GM23338 (cell line): ENCODE data around the gene PROCR. TPM values are rescaled to one million over a fixed set of nuclear protein-coding genes. Genes with fewer than 3 reads are reported as not detected.

ENCODE experiments used
- ATAC-seq: fragments of 200-7000 bp; cut with Tn5 transposase; 3 replicates; pipeline ENCODE4 v1.9.1; 2020
- DNase-seq: peaks from one replicate; pipeline ENCODE4 v3.0.0-alpha.2; 2015; ENCODE audit warnings: low spot score
- H2AFZ ChIP-seq: fragments of 200-600 bp; sonication (generic); 2 replicates; pipeline ENCODE4 v1.8.0; 2016; ENCODE audit warnings: antibody characterized with exemption, mild to moderate bottlenecking, moderate library complexity
- H3F3A ChIP-seq: fragments of 200-600 bp; sonication (generic); replicated peaks from 2 replicates; pipeline ENCODE4 v1.8.0; 2017; ENCODE audit warnings: antibody characterized with exemption, mixed run types, low read depth
- H3K27ac ChIP-seq: fragments of 200-600 bp; sonication (generic); 2 replicates; pipeline ENCODE4 v1.6.1; 2016; ENCODE audit warnings: low read depth
- H3K27me3 ChIP-seq: fragments of 200-600 bp; sonication (generic); 2 replicates; pipeline ENCODE4 v1.8.0; 2016; ENCODE audit warnings: mild to moderate bottlenecking, mixed run types, moderate library complexity; ENCODE audit not compliant: insufficient read depth
- H3K36me3 ChIP-seq: fragments of 200-600 bp; sonication (generic); 2 replicates; pipeline ENCODE4 v1.8.0; 2016; ENCODE audit warnings: mild to moderate bottlenecking; ENCODE audit not compliant: insufficient read depth
- H3K4me1 ChIP-seq: fragments of 200-600 bp; sonication (generic); 2 replicates; pipeline ENCODE4 v1.8.0; 2016; ENCODE audit warnings: mild to moderate bottlenecking, moderate library complexity; ENCODE audit not compliant: insufficient read depth
- H3K4me2 ChIP-seq: fragments of 200-600 bp; sonication (generic); 2 replicates; pipeline ENCODE4 v1.7.1; 2017; ENCODE audit warnings: mixed run types
- H3K4me3 ChIP-seq: fragments of 200-600 bp; sonication (generic); 2 replicates; pipeline ENCODE4 v1.6.1; 2016; ENCODE audit warnings: mixed run types
- H3K79me2 ChIP-seq: fragments of 200-600 bp; sonication (generic); replicated peaks from 2 replicates; pipeline ENCODE4 v1.8.0; 2017; ENCODE audit warnings: mild to moderate bottlenecking; ENCODE audit not compliant: insufficient read depth
- H3K9me2 ChIP-seq: fragments of 200-600 bp; sonication (generic); 2 replicates; pipeline ENCODE4 v1.8.0; 2017; ENCODE audit not compliant: insufficient read depth
- H4K20me1 ChIP-seq: fragments of 200-600 bp; sonication (generic); replicated peaks from 2 replicates; pipeline ENCODE4 v1.8.0; 2017; ENCODE audit warnings: mild to moderate bottlenecking; ENCODE audit not compliant: insufficient read depth
- H3K27ac Mint-ChIP-seq: 2 replicates; pipeline ENCODE4 v1.8.0; 2020; ENCODE audit warnings: inconsistent platforms, mild to moderate bottlenecking, moderate library complexity, mixed read lengths
- H3K27me3 Mint-ChIP-seq: 3 replicates; pipeline ENCODE4 v1.8.0; 2022; ENCODE audit warnings: low read depth, mild to moderate bottlenecking, moderate library complexity, mixed read lengths, inconsistent platforms; ENCODE audit not compliant: insufficient read depth, poor library complexity
- H3K36me3 Mint-ChIP-seq: 3 replicates; pipeline ENCODE4 v1.8.0; 2021; ENCODE audit warnings: low read depth, mild to moderate bottlenecking, inconsistent platforms, moderate library complexity, mixed read lengths
- H3K4me1 Mint-ChIP-seq: 3 replicates; pipeline ENCODE4 v1.8.0; 2020; ENCODE audit warnings: mild to moderate bottlenecking, inconsistent platforms, mixed read lengths
- H3K4me3 Mint-ChIP-seq: 3 replicates; pipeline ENCODE4 v1.8.0; 2021; ENCODE audit warnings: moderate library complexity, mild to moderate bottlenecking, inconsistent platforms, mixed read lengths
- H3K9me3 Mint-ChIP-seq: 3 replicates; pipeline ENCODE4 v1.8.0; 2020; ENCODE audit warnings: moderate library complexity, mild to moderate bottlenecking, inconsistent platforms, mixed read lengths
- CREB1 ChIP-seq: fragments of 250-450 bp; sonication (Bioruptor Pico); IDR thresholded peaks from 2 replicates; pipeline ENCODE4 v1.5.0; 2020; ENCODE audit warnings: low read depth, mild to moderate bottlenecking, moderate library complexity
- EZH2 ChIP-seq: fragments of 200-600 bp; sonication (generic); IDR thresholded peaks from one replicate; pipeline ENCODE4 v1.8.0; 2017; ENCODE audit warnings: antibody characterized with exemption, mild to moderate bottlenecking, low read depth; ENCODE audit not compliant: unreplicated experiment
- EZH2phosphoT487 ChIP-seq: fragments of 200-600 bp; sonication (generic); IDR thresholded peaks from one replicate; pipeline ENCODE4 v1.8.1; 2018; ENCODE audit warnings: antibody characterized with exemption; ENCODE audit not compliant: unreplicated experiment
- JUNB ChIP-seq: IDR thresholded peaks from one replicate; pipeline ENCODE4 v1.6.1; 2016; ENCODE audit warnings: antibody characterized with exemption; ENCODE audit not compliant: unreplicated experiment
- NANOG ChIP-seq: IDR thresholded peaks from 2 replicates; pipeline ENCODE4 v1.6.1; 2016; ENCODE audit warnings: antibody characterized with exemption, borderline replicate concordance
- POLR2AphosphoS5 ChIP-seq: IDR thresholded peaks from 2 replicates; pipeline ENCODE4 v1.6.1; 2016; ENCODE audit warnings: antibody characterized with exemption, low read depth
- ZNF331 ChIP-seq: fragments of 250-450 bp; sonication (Bioruptor Pico); IDR thresholded peaks from 2 replicates; pipeline ENCODE4 v1.5.0; 2020; ENCODE audit warnings: low read depth, mild to moderate bottlenecking, moderate library complexity
- polyA plus RNA-seq: library from polyadenylated mRNA; unstranded; fragments of >200 nt; fragmentation: Nextera tagmentation; extraction: Ambion mirVana; gene quantifications from 2 replicates; pipeline ENCODE4 v1.2.1, GENCODE V29; 2016
- total RNA-seq: library from RNA; depleted of rRNA; stranded (reverse); fragments of >200 nt; shearing (Covaris generic); gene quantifications from 2 replicates; pipeline ENCODE4 v1.2.3, GENCODE V29; 2014
- TF ChIP-seq, protein P1 (sequence below): IDR thresholded peaks from one replicate; pipeline ENCODE4 v1.6.1; 2018; ENCODE audit warnings: antibody characterized with exemption; ENCODE audit not compliant: unreplicated experiment
- TF ChIP-seq, protein P2 (sequence below), 2 experiments: fragments of 200-600 bp in 1 of 2; sonication (generic) in 1 of 2; conservative IDR thresholded peaks; 2 replicates each; pipeline versions ENCODE4 v1.5.1 to v1.6.1; 2016 to 2017; ENCODE audit warnings: antibody characterized with exemption in 2 of 2, low read depth in 2 of 2, mild to moderate bottlenecking in 2 of 2, moderate library complexity in 1 of 2
- TF ChIP-seq, protein P3 (sequence below): IDR thresholded peaks from 2 replicates; pipeline ENCODE4 v1.6.1; 2016; ENCODE audit warnings: antibody characterized with exemption
- TF ChIP-seq, protein P4 (sequence below): fragments of 250-450 bp; sonication (Bioruptor Pico); IDR thresholded peaks from 2 replicates; pipeline ENCODE4 v1.5.0; 2020; ENCODE audit warnings: mild to moderate bottlenecking, moderate library complexity

The PROCR gene
- total and polyA plus RNA-seq, 2 experiments from 2014 or later, result 32.9 to 36.1 TPM

DNA sequence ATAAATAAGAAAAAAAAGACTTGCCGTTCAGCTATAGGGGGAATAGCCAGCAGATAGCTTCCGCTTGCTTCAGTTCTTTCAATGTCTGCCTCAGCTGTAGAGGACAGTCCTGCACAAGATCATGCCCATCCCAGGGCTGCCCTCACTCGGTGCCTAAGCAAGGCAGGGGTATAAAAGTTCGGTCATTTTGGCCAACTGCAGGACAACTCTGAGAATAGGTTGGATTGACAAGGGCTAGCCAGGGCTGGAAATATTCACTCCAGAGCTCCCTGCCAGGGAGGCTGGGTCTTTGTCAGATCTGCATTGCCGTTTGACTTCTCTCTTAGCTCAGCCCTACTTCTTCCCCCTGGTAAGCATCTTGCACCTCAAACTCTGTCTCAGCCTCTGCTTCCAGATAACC is 8.4 kb downstream of the PROCR start:
- DNase-seq (no peak), ATAC-seq (no peak)
- no peaks in the 10 kb centered on the region for H4K20me1 ChIP-seq
- no peaks in the 10 kb centered on the region for H3K27me3 ChIP-seq
- no peak overlapping the region for H3K4me3 ChIP-seq
- Mint-ChIP-seq H3K4me1 (0 out of 3 replicates have a peak, but pooled peaks cover under 1% of the 10 kb centered on the region), H3K4me3 (no peak overlapping the region), H3K27me3 (peaks cover 3% of the 10 kb centered on the region), H3K9me3 (peaks cover 3% of the 10 kb centered on the region; the same call in 1 of the 3 replicates), H3K36me3 (peaks cover 14% of the 10 kb centered on the region; the same call in 2 of the 3 replicates), H3K27ac (no peak overlapping the region)
- no peaks in the 10 kb centered on the region for H3K79me2 ChIP-seq
- H3K4me2 ChIP-seq, result no peak overlapping the region
- H3K27ac ChIP-seq, result no peak overlapping the region
- 0 out of 2 replicates have a peak, but pooled peaks cover 3% of the 10 kb centered on the region for H3K9me2 ChIP-seq
- TF ChIP-seq ZNF331 (no peak), EZH2phosphoT487 (no peak), EZH2 (no peak), CREB1 (CRISPR knock-in tag) (no peak), NANOG (no peak), JUNB (no peak), POLR2AphosphoS5 (no peak)
- TF ChIP-seq, protein P1, sequence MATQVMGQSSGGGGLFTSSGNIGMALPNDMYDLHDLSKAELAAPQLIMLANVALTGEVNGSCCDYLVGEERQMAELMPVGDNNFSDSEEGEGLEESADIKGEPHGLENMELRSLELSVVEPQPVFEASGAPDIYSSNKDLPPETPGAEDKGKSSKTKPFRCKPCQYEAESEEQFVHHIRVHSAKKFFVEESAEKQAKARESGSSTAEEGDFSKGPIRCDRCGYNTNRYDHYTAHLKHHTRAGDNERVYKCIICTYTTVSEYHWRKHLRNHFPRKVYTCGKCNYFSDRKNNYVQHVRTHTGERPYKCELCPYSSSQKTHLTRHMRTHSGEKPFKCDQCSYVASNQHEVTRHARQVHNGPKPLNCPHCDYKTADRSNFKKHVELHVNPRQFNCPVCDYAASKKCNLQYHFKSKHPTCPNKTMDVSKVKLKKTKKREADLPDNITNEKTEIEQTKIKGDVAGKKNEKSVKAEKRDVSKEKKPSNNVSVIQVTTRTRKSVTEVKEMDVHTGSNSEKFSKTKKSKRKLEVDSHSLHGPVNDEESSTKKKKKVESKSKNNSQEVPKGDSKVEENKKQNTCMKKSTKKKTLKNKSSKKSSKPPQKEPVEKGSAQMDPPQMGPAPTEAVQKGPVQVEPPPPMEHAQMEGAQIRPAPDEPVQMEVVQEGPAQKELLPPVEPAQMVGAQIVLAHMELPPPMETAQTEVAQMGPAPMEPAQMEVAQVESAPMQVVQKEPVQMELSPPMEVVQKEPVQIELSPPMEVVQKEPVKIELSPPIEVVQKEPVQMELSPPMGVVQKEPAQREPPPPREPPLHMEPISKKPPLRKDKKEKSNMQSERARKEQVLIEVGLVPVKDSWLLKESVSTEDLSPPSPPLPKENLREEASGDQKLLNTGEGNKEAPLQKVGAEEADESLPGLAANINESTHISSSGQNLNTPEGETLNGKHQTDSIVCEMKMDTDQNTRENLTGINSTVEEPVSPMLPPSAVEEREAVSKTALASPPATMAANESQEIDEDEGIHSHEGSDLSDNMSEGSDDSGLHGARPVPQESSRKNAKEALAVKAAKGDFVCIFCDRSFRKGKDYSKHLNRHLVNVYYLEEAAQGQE, result no peak
- TF ChIP-seq, protein P2, sequence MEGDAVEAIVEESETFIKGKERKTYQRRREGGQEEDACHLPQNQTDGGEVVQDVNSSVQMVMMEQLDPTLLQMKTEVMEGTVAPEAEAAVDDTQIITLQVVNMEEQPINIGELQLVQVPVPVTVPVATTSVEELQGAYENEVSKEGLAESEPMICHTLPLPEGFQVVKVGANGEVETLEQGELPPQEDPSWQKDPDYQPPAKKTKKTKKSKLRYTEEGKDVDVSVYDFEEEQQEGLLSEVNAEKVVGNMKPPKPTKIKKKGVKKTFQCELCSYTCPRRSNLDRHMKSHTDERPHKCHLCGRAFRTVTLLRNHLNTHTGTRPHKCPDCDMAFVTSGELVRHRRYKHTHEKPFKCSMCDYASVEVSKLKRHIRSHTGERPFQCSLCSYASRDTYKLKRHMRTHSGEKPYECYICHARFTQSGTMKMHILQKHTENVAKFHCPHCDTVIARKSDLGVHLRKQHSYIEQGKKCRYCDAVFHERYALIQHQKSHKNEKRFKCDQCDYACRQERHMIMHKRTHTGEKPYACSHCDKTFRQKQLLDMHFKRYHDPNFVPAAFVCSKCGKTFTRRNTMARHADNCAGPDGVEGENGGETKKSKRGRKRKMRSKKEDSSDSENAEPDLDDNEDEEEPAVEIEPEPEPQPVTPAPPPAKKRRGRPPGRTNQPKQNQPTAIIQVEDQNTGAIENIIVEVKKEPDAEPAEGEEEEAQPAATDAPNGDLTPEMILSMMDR (conservative IDR thresholded peaks at IDR 0.05; ENCODE audit: low read depth in 2 of 2), result no peak
- TF ChIP-seq, protein P3, sequence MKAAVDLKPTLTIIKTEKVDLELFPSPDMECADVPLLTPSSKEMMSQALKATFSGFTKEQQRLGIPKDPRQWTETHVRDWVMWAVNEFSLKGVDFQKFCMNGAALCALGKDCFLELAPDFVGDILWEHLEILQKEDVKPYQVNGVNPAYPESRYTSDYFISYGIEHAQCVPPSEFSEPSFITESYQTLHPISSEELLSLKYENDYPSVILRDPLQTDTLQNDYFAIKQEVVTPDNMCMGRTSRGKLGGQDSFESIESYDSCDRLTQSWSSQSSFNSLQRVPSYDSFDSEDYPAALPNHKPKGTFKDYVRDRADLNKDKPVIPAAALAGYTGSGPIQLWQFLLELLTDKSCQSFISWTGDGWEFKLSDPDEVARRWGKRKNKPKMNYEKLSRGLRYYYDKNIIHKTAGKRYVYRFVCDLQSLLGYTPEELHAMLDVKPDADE, result no peak
- TF ChIP-seq, protein P4, sequence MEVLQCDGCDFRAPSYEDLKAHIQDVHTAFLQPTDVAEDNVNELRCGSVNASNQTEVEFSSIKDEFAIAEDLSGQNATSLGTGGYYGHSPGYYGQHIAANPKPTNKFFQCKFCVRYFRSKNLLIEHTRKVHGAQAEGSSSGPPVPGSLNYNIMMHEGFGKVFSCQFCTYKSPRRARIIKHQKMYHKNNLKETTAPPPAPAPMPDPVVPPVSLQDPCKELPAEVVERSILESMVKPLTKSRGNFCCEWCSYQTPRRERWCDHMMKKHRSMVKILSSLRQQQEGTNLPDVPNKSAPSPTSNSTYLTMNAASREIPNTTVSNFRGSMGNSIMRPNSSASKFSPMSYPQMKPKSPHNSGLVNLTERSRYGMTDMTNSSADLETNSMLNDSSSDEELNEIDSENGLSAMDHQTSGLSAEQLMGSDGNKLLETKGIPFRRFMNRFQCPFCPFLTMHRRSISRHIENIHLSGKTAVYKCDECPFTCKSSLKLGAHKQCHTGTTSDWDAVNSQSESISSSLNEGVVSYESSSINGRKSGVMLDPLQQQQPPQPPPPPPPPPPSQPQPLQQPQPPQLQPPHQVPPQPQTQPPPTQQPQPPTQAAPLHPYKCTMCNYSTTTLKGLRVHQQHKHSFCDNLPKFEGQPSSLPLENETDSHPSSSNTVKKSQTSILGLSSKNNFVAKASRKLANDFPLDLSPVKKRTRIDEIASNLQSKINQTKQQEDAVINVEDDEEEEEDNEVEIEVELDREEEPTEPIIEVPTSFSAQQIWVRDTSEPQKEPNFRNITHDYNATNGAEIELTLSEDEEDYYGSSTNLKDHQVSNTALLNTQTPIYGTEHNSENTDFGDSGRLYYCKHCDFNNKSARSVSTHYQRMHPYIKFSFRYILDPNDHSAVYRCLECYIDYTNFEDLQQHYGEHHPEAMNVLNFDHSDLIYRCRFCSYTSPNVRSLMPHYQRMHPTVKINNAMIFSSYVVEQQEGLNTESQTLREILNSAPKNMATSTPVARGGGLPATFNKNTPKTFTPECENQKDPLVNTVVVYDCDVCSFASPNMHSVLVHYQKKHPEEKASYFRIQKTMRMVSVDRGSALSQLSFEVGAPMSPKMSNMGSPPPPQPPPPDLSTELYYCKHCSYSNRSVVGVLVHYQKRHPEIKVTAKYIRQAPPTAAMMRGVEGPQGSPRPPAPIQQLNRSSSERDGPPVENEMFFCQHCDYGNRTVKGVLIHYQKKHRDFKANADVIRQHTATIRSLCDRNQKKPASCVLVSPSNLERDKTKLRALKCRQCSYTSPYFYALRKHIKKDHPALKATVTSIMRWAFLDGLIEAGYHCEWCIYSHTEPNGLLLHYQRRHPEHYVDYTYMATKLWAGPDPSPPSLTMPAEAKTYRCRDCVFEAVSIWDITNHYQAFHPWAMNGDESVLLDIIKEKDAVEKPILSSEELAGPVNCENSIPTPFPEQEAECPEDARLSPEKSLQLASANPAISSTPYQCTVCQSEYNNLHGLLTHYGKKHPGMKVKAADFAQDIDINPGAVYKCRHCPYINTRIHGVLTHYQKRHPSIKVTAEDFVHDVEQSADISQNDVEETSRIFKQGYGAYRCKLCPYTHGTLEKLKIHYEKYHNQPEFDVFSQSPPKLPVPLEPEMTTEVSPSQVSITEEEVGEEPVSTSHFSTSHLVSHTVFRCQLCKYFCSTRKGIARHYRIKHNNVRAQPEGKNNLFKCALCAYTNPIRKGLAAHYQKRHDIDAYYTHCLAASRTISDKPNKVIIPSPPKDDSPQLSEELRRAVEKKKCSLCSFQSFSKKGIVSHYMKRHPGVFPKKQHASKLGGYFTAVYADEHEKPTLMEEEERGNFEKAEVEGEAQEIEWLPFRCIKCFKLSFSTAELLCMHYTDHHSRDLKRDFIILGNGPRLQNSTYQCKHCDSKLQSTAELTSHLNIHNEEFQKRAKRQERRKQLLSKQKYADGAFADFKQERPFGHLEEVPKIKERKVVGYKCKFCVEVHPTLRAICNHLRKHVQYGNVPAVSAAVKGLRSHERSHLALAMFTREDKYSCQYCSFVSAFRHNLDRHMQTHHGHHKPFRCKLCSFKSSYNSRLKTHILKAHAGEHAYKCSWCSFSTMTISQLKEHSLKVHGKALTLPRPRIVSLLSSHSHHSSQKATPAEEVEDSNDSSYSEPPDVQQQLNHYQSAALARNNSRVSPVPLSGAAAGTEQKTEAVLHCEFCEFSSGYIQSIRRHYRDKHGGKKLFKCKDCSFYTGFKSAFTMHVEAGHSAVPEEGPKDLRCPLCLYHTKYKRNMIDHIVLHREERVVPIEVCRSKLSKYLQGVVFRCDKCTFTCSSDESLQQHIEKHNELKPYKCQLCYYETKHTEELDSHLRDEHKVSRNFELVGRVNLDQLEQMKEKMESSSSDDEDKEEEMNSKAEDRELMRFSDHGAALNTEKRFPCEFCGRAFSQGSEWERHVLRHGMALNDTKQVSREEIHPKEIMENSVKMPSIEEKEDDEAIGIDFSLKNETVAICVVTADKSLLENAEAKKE, result no peak
- H3F3A ChIP-seq, result no peaks in the 10 kb centered on the region
- H3K36me3 ChIP-seq, result no peaks in the 10 kb centered on the region
- no peaks in the 10 kb centered on the region; the same call in 1 of the 2 replicates for H3K4me1 ChIP-seq
- H2AFZ ChIP-seq, result no peak overlapping the region
